Endothelial cell of umbilical vein (primary cell): Measurements from ENCODE around the gene ADAMTS12.

Source experiments
- CTCF ChIP-seq, 2 donors: IDR thresholded peaks; 1 replicate in 1 of 2; 2 replicates in 1 of 2; pipeline ENCODE4 v1.5.1; 2011; ENCODE audit warnings: low read length in 2 of 2, mild to moderate bottlenecking in 2 of 2, moderate library complexity in 2 of 2, control low read depth in 1 of 2, inconsistent platforms in 1 of 2, low read depth in 1 of 2; ENCODE audit not compliant: insufficient read depth in 1 of 2; ENCODE audit errors: extremely low read depth in 1 of 2
- EZH2 ChIP-seq: IDR thresholded peaks from 2 replicates; pipeline ENCODE4 v1.6.1; 2012; ENCODE audit warnings: borderline replicate concordance, low read depth, mild to moderate bottlenecking, moderate library complexity, low read length, inconsistent platforms; ENCODE audit not compliant: severe bottlenecking
- FOS ChIP-seq: IDR thresholded peaks from 2 replicates; pipeline ENCODE4 v1.6.1; 2011; ENCODE audit warnings: mild to moderate bottlenecking, low read length, moderate library complexity, borderline replicate concordance; ENCODE audit not compliant: insufficient read depth
- GATA2 ChIP-seq: IDR thresholded peaks from 2 replicates; pipeline ENCODE4 v1.7.0; 2011; ENCODE audit warnings: low read depth, mild to moderate bottlenecking, moderate library complexity, mixed read lengths, low read length; ENCODE audit not compliant: insufficient read length, insufficient read depth
- MAX ChIP-seq: IDR thresholded peaks from 2 replicates; pipeline ENCODE4 v1.6.1; 2011; ENCODE audit not compliant: insufficient read depth, insufficient read length
- MYC ChIP-seq: IDR thresholded peaks from one replicate; pipeline ENCODE4 v1.6.1; 2011; ENCODE audit warnings: mild to moderate bottlenecking, low read depth, low read length
- POLR2A ChIP-seq: IDR thresholded peaks from 2 replicates; pipeline ENCODE4 v1.6.1; 2012; ENCODE audit warnings: low read depth, mild to moderate bottlenecking, control low read depth, low read length
- POLR2AphosphoS5 ChIP-seq: IDR thresholded peaks from 2 replicates; pipeline ENCODE4 v1.6.1; 2012; ENCODE audit warnings: low read depth, mild to moderate bottlenecking, control low read depth, low read length, moderate library complexity; ENCODE audit not compliant: insufficient read depth

GRCh38 chr5:33800241-33800950 lies 91.4 kb downstream of the ADAMTS12 start:
- TF ChIP-seq CTCF (IDR thresholded peaks at IDR 0.05; ENCODE audit: extremely low read depth in 1 of 2, insufficient read depth in 1 of 2, low read depth in 1 of 2, low read length in 2 of 2) (no peak), EZH2 (no peak), MYC (no peak), POLR2A (no peak), MAX (no peak), POLR2AphosphoS5 (no peak), FOS (no peak), GATA2 (no peak)
